K562 (cell line): Measurements from ENCODE around the gene CRACR2B. TPM values are rescaled to one million over a fixed set of nuclear protein-coding genes. Genes with fewer than 3 reads are reported as not detected.

Experiments used
- ATAC-seq: fragments of 200-7000 bp; cut with Tn5 transposase; 3 replicates; pipeline ENCODE4 v1.9.1; 2020; ENCODE audit warnings: moderate library complexity
- BruUV-seq: library from RNA; stranded (reverse); fragments of 400-500 nt; replicated peaks from 2 replicates; lab custom pipeline; 2021; lab: Mats Ljungman, UMichigan
- CTCF ChIA-PET: fragments of 300-600 bp; formaldehyde crosslinking; extraction: SDS; loops from one replicate; lab custom pipeline; 2021; ENCODE audit warnings: low intra/inter-chr PET ratio; lab: Yijun Ruan, JAX
- POLR2A ChIA-PET: fragments of 300-600, 350-650 bp; sonication (Branson Sonifier 250); formaldehyde crosslinking; extraction: SDS; loops from one replicate; lab custom pipeline; 2021; ENCODE audit warnings: antibody characterized with exemption, inconsistent platforms; lab: Yijun Ruan, JAX
- DNase-seq, 4 experiments: peaks; one replicate each; pipeline versions ENCODE4 v3.0.0 to v3.0.0-alpha.2; 2011 to 2018; ENCODE audit warnings: low spot score in 3 of 4, mixed read lengths in 3 of 4; ENCODE audit errors: extremely low read depth in 1 of 4
- FAIRE-seq: peaks from 2 replicates; lab custom pipeline; 2011; peaks lifted over from hg19 to GRCh38; lab: Jason Lieb, UNC
- H2AFZ ChIP-seq: 2 replicates; pipeline ENCODE4 v1.6.0; 2011; ENCODE audit warnings: low read depth, low read length, control low read depth, inconsistent platforms
- H3K27ac ChIP-seq: fragments of 200-600 bp; 3 replicates; pipeline ENCODE4 v1.8.0; 2011; ENCODE audit warnings: low read depth, mild to moderate bottlenecking, control low read depth, inconsistent platforms, low read length, moderate library complexity, mixed read lengths; ENCODE audit errors: extremely low read depth
- H3K27me3 ChIP-seq, 2 experiments: fragments of 300-600 bp in 1 of 2; 2 replicates in 1 of 2; 3 replicates in 1 of 2; pipeline versions ENCODE4 v1.6.0 to v1.8.0; 2011; ENCODE audit warnings: inconsistent platforms in 2 of 2, low read length in 2 of 2, mild to moderate bottlenecking in 1 of 2, mixed read lengths in 1 of 2, moderate library complexity in 1 of 2; ENCODE audit not compliant: control insufficient read depth in 2 of 2, insufficient read depth in 2 of 2
- H3K36me3 ChIP-seq: fragments of 300-600 bp; 3 replicates; pipeline ENCODE4 v1.8.0; 2011; ENCODE audit warnings: mild to moderate bottlenecking, low read length, inconsistent platforms; ENCODE audit not compliant: control insufficient read depth, insufficient read depth
- H3K4me1 ChIP-seq, 2 experiments: fragments of 200-600 bp in 1 of 2; replicated peaks in 1 of 2; 2 replicates in 1 of 2; 3 replicates in 1 of 2; pipeline versions ENCODE4 v1.5.1 to v1.8.0; 2011; ENCODE audit warnings: inconsistent platforms in 2 of 2, low read length in 2 of 2, mild to moderate bottlenecking in 1 of 2, mixed read lengths in 1 of 2, moderate library complexity in 1 of 2; ENCODE audit not compliant: control insufficient read depth in 2 of 2, insufficient read depth in 2 of 2
- H3K4me2 ChIP-seq: 2 replicates; pipeline ENCODE4 v1.6.1; 2011; ENCODE audit warnings: low read length, control low read depth, inconsistent platforms, mixed read lengths; ENCODE audit not compliant: insufficient read depth
- H3K4me3 ChIP-seq: fragments of 200-600 bp; sonication (generic), shearing (Covaris generic); 2 replicates; pipeline ENCODE4 v1.5.1; 2016; ENCODE audit warnings: control low read depth, inconsistent platforms
- H3K79me2 ChIP-seq: fragments of 200-600 bp; 3 replicates; pipeline ENCODE4 v1.8.0; 2011; ENCODE audit warnings: low read length, inconsistent platforms; ENCODE audit not compliant: control insufficient read depth, insufficient read depth
- H3K9ac ChIP-seq, 2 experiments: 2 replicates each; pipeline versions ENCODE4 v1.6.0 to v1.6.1; 2011; ENCODE audit warnings: low read depth in 2 of 2, low read length in 2 of 2, control low read depth in 1 of 2, inconsistent platforms in 1 of 2, mild to moderate bottlenecking in 1 of 2, mixed read lengths in 1 of 2; ENCODE audit not compliant: insufficient read depth in 1 of 2
- H3K9me1 ChIP-seq: one replicate; pipeline ENCODE4 v1.6.0; 2011; ENCODE audit warnings: inconsistent platforms, mild to moderate bottlenecking, low read length, moderate library complexity; ENCODE audit not compliant: control insufficient read depth, insufficient read depth
- H3K9me3 ChIP-seq: replicated peaks from 2 replicates; pipeline ENCODE4 v1.5.1; 2011; ENCODE audit warnings: low read depth, low read length, inconsistent platforms; ENCODE audit not compliant: control insufficient read depth, insufficient read depth
- H4K20me1 ChIP-seq: replicated peaks from 2 replicates; pipeline ENCODE4 v1.6.1; 2011; ENCODE audit warnings: low read length, inconsistent platforms, mixed read lengths; ENCODE audit not compliant: control insufficient read depth, insufficient read depth
- CBFB ChIP-seq: sonication (generic); formaldehyde crosslinking; IDR thresholded peaks from 2 replicates; pipeline ENCODE4 v1.4.0; 2020; ENCODE audit warnings: mild to moderate bottlenecking, missing genetic modification reagents
- ETV1 ChIP-seq: fragments of 450-650 bp; conservative IDR thresholded peaks from 2 replicates; pipeline ENCODE4 v1.6.1; 2016; ENCODE audit warnings: missing genetic modification characterization, control low read depth, low read depth, missing compliant biosample characterization
- HNRNPL ChIP-seq: fragments of 200-400 bp; formaldehyde crosslinking; IDR thresholded peaks from 2 replicates; pipeline ENCODE4 v1.6.1; 2017; ENCODE audit warnings: low read depth, mild to moderate bottlenecking, low read length
- PCBP1 ChIP-seq: fragments of 200-400 bp; formaldehyde crosslinking; IDR thresholded peaks from 2 replicates; pipeline ENCODE4 v1.6.1; 2018; ENCODE audit warnings: mild to moderate bottlenecking, low read depth, low read length; ENCODE audit not compliant: poor library complexity, severe bottlenecking
- PHF8 ChIP-seq: fragments of 200-600 bp; sonication (generic); IDR thresholded peaks from 2 replicates; pipeline ENCODE4 v1.6.1; 2012; ENCODE audit warnings: mixed run types, mild to moderate bottlenecking, inconsistent platforms, low read length, moderate library complexity, borderline replicate concordance
- POLR2G ChIP-seq: fragments of 200-400 bp; formaldehyde crosslinking; IDR thresholded peaks from 2 replicates; pipeline ENCODE4 v1.6.1; 2017; ENCODE audit warnings: low read depth, mild to moderate bottlenecking, antibody characterized with exemption, low read length, moderate library complexity
- RBBP5 ChIP-seq: fragments of 200-600 bp; sonication (generic); IDR thresholded peaks from 2 replicates; pipeline ENCODE4 v1.6.1; 2012; ENCODE audit warnings: borderline replicate concordance, mild to moderate bottlenecking, low read length, control low read depth, inconsistent platforms; ENCODE audit not compliant: insufficient read depth, poor library complexity, severe bottlenecking
- RBFOX2 ChIP-seq: fragments of 200-400 bp; formaldehyde crosslinking; IDR thresholded peaks from 2 replicates; pipeline ENCODE4 v1.6.1; 2017; ENCODE audit warnings: low read depth, mild to moderate bottlenecking, low read length, moderate library complexity
- RBM22 ChIP-seq: fragments of 200-400 bp; formaldehyde crosslinking; IDR thresholded peaks from 2 replicates; pipeline ENCODE4 v1.6.1; 2018; ENCODE audit warnings: low read length, low read depth; ENCODE audit not compliant: poor library complexity, severe bottlenecking
- SMAD4 ChIP-seq: fragments of 250-450 bp; sonication (Bioruptor Pico); conservative IDR thresholded peaks from 2 replicates; pipeline ENCODE4 v1.8.0; 2021; ENCODE audit warnings: inconsistent platforms, mild to moderate bottlenecking, moderate library complexity
- SMARCA5 ChIP-seq: fragments of 450-650 bp; IDR thresholded peaks from 2 replicates; pipeline ENCODE4 v1.6.1; 2016
- ZNF639 ChIP-seq, 2 experiments: fragments of 200-800 bp in 1 of 2; sonication (Bioruptor generic) in 1 of 2; sonication (generic) in 1 of 2; formaldehyde crosslinking in 1 of 2; IDR thresholded peaks in 1 of 2; conservative IDR thresholded peaks in 1 of 2; 2 replicates each; pipeline versions ENCODE4 v1.5.0 to v1.6.1; 2016 to 2020; ENCODE audit warnings: missing compliant biosample characterization in 1 of 2, missing genetic modification characterization in 1 of 2, missing genetic modification reagents in 1 of 2
- WGBS: fragments of 100-300 bp; shearing (Covaris generic); methylation state at CpG from one replicate; pipeline ENCODE4 v1.1.6; 2016; ENCODE audit warnings: low coverage, mixed read lengths; ENCODE audit not compliant: insufficient coverage; ENCODE audit errors: missing lambda C conversion rate; 5-methylcytosine and 5-hydroxymethylcytosine counted together
- in situ Hi-C: fragments of 300-500 bp; cut with MboI; formaldehyde crosslinking; loops from 4 replicates; pipeline ENCODE4 v1.15.0; 2018; ENCODE audit warnings: inconsistent platforms, mixed read lengths
- intact Hi-C: fragments of 100-400 bp; cut with micrococcal nuclease; formaldehyde crosslinking; loops from 2 replicates; pipeline ENCODE4 v1.14.2; 2022
- polyA plus RNA-seq, 8 experiments: library from polyadenylated mRNA; depleted of rRNA in 4 of 8; stranded (reverse) in 5 of 8; unstranded in 3 of 8; fragments of >200 nt; fragmentation: Nextera tagmentation in 2 of 8; fragmentation: Illumina TruSeq in 1 of 8; extraction: Ambion mirVana in 2 of 8; extraction: Trizol in 1 of 8; gene quantifications; 2 replicates each; pipeline versions ENCODE4 v1.2.1 to v1.2.3, GENCODE V29; 2011 to 2014; ENCODE audit warnings: inconsistent platforms in 1 of 8, missing spikeins in 1 of 8
- total RNA-seq, 7 experiments: library from RNA; depleted of rRNA in 6 of 7; stranded (reverse); fragments of >200 nt in 6 of 7; fragmentation: Illumina TruSeq in 2 of 7; extraction: Trizol in 2 of 7; gene quantifications; 2 replicates each; pipeline versions ENCODE4 v1.2.1 to v1.2.3, GENCODE V29; 2011 to 2021; ENCODE audit warnings: low replicate concordance in 1 of 7
- TF ChIP-seq, protein P1 (sequence below), 3 experiments: fragments of 200-800 bp in 1 of 3; fragments of 250-450 bp in 1 of 3; fragments of 450-650 bp in 1 of 3; sonication (Bioruptor Pico) in 1 of 3; sonication (Bioruptor generic) in 1 of 3; formaldehyde crosslinking in 1 of 3; IDR thresholded peaks; 2 replicates each; pipeline versions ENCODE4 v1.6.1 to v1.8.0; 2016 to 2022; ENCODE audit warnings: mild to moderate bottlenecking in 2 of 3, missing genetic modification characterization in 2 of 3, missing compliant biosample characterization in 1 of 3, moderate library complexity in 1 of 3

The CRACR2B gene
- total and polyA plus RNA-seq, 9 of the 15 experiments (the other 6 are each of a cell fraction or from before 2014, with no cell fraction given) = 0.10 to 51.0 (median 6.0) TPM

DNA sequence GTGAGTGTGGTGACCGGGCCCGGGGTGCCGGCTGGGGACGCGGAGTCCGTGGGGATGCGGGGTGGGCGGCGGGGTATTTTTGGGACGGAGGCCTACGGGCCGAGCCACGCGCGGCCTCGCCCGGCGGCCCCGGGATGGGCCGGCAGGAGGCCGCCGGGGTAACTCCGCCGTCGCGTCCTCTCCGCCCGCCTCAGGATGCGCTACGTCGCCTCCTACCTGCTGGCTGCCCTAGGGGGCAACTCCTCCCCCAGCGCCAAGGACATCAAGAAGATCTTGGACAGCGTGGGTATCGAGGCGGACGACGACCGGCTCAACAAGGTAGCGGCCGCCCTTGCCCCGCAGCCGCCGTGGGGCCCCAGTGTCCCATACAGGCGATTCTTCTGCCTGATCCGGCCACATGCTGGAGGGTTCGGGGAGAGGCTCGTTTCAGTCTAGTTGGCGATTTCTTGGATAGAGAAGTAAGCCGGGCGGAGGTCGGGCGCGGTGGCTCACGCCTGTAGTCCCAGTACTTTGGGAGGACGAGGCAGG lies 17.6 kb upstream of the CRACR2B start:
- no peaks in the 10 kb centered on the region for H3K9me3 ChIP-seq
- DNase-seq = peak in 1 of 4 experiments; percentile 75
- H3K27me3 ChIP-seq = no peaks in the 10 kb centered on the region
- H3K36me3 ChIP-seq = peaks cover 41% of the 10 kb centered on the region
- POLR2A ChIA-PET = interaction anchor here (0.6 to 2.2 kb wide), 14 partner anchors 8 to 228 kb away, joined by 3 to 22 read pairs (median 4); partner anchors contain the start of gene PNPLA2
- no peaks in the 10 kb centered on the region for H3K9me1 ChIP-seq
- H4K20me1 ChIP-seq = peaks cover 24% of the 10 kb centered on the region
- CTCF ChIA-PET = no interaction called here
- intact Hi-C loops (no loop called here), in situ Hi-C loops (no loop called here)
- peak; percentile 2 for ATAC-seq
- peak overlapping the region; percentile 98 for H3K27ac ChIP-seq
- H3K9ac ChIP-seq = peak overlapping the region; percentile 94 to 98
- under 1% methylated on average over 29 of the region's 55 CpGs for WGBS
- peaks cover 71% of the 10 kb centered on the region for H3K79me2 ChIP-seq
- FAIRE-seq = no peak
- H3K4me2 ChIP-seq = peak overlapping the region; percentile 100
- BruUV-seq = TSS peak; percentile 65
- peaks cover 20 to 57% of the 10 kb centered on the region in 2 experiments; a peak in 4 of 5 replicates for H3K4me1 ChIP-seq
- H2AFZ ChIP-seq = peak overlapping the region; percentile 98; the same call in 1 of the 2 replicates
- peak overlapping the region; percentile 99 for H3K4me3 ChIP-seq
- TF ChIP-seq RBBP5 (peak; percentile 55), RBFOX2 (peak; percentile 88), SMAD4 (CRISPR knock-in tag) (peak; percentile 63; the same call in 1 of the 2 replicates), ZNF639 (CRISPR knock-in tag; conservative IDR thresholded peaks at IDR 0.05 in 1 of 2, IDR thresholded peaks at IDR 0.05 in 1 of 2) (peak in 1 of 2 experiments; percentile 18; a peak in 1 of 4 replicates), PHF8 (peak; percentile 47; the same call in 1 of the 2 replicates), SMARCA5 (no peak), ETV1 (tag) (no peak), PCBP1 (peak; percentile 16), HNRNPL (0 out of 2 replicates have a peak, but pooled peaks have one; percentile 35), CBFB (peak; percentile 65; the same call in 1 of the 2 replicates), POLR2G (peak; percentile 55), RBM22 (peak; percentile 17)
- TF ChIP-seq, protein P1, sequence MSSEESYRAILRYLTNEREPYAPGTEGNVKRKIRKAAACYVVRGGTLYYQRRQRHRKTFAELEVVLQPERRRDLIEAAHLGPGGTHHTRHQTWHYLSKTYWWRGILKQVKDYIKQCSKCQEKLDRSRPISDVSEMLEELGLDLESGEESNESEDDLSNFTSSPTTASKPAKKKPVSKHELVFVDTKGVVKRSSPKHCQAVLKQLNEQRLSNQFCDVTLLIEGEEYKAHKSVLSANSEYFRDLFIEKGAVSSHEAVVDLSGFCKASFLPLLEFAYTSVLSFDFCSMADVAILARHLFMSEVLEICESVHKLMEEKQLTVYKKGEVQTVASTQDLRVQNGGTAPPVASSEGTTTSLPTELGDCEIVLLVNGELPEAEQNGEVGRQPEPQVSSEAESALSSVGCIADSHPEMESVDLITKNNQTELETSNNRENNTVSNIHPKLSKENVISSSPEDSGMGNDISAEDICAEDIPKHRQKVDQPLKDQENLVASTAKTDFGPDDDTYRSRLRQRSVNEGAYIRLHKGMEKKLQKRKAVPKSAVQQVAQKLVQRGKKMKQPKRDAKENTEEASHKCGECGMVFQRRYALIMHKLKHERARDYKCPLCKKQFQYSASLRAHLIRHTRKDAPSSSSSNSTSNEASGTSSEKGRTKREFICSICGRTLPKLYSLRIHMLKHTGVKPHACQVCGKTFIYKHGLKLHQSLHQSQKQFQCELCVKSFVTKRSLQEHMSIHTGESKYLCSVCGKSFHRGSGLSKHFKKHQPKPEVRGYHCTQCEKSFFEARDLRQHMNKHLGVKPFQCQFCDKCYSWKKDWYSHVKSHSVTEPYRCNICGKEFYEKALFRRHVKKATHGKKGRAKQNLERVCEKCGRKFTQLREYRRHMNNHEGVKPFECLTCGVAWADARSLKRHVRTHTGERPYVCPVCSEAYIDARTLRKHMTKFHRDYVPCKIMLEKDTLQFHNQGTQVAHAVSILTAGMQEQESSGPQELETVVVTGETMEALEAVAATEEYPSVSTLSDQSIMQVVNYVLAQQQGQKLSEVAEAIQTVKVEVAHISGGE (CRISPR knock-in tag; IDR thresholded peaks at IDR 0.05) = no peak
